ENCODE measurements around the gene CHPF.

Gene CHPF

DNA sequence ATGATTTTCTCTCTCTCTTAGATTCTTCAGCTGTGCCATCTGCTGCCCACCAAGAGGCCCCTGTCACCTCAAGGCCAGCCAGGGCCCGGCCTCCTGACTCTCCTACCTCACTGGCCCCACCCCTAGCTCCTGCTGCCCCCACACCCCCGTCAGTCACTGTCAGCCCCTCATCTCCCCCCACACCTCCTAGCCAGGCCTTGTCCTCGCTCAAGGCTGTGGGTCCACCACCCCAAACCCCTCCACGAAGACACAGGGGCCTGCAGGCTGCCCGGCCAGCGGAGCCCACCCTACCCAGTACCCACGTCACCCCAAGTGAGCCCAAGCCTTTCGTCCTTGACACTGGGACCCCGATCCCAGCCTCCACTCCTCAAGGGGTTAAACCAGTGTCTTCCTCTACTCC lies 54.3 kb downstream of the CHPF start:
- Histone ChIP-seq H3K4me1 (ENCODE audit: insufficient read depth, low read length) (peaks cover 21% of the 10 kb centered on the region), H3K9me3 (ENCODE audit: control insufficient read depth, insufficient read depth, low read length) (no peaks in the 10 kb centered on the region), H3K9ac (ENCODE audit: low read depth, low read length) (no peak overlapping the region), H3K36me3 (ENCODE audit: insufficient read depth, low read length) (no peaks in the 10 kb centered on the region)

All from ES-I3 (cell line).